IMR-90 (cell line): Measurements from ENCODE around the gene SH3RF3. TPM values are rescaled to one million over a fixed set of nuclear protein-coding genes. Genes with fewer than 3 reads are reported as not detected.

Source experiments
- ATAC-seq: fragments of 200-7000 bp; cut with Tn5 transposase; 2 replicates; pipeline ENCODE4 v1.9.1; 2020; ENCODE audit warnings: low read depth, mild to moderate bottlenecking, moderate library complexity
- BruUV-seq: library from RNA; stranded (reverse); fragments of 400-500 nt; replicated peaks from 2 replicates; lab custom pipeline; 2021; lab: Mats Ljungman, UMichigan
- CTCF ChIA-PET: fragments of 300-600 bp; formaldehyde crosslinking; extraction: SDS; loops from one replicate; lab custom pipeline; 2021; ENCODE audit warnings: antibody characterized with exemption; lab: Yijun Ruan, JAX
- POLR2A ChIA-PET: fragments of 300-600 bp; sonication (Branson Sonifier 250); formaldehyde crosslinking; loops from one replicate; lab custom pipeline; 2022; ENCODE audit warnings: antibody characterized with exemption; ENCODE audit not compliant: unreplicated experiment; lab: Charles Lee
- DNase-seq: peaks from one replicate; pipeline ENCODE4 v3.0.0; 2013
- H2AFZ ChIP-seq: replicated peaks from 2 replicates; pipeline ENCODE3; 2013; ENCODE audit warnings: low read length, mild to moderate bottlenecking; ENCODE audit not compliant: poor library complexity
- H2AK5ac ChIP-seq: 2 replicates; pipeline ENCODE4 v1.6.1; 2013; ENCODE audit warnings: low read depth, low read length, inconsistent platforms
- H2AK9ac ChIP-seq: replicated peaks from 2 replicates; pipeline ENCODE3; 2013; ENCODE audit warnings: mild to moderate bottlenecking, low read depth, low read length, moderate library complexity; ENCODE audit not compliant: poor library complexity
- H2BK120ac ChIP-seq: 2 replicates; pipeline ENCODE4 v1.6.1; 2013; ENCODE audit warnings: low read depth, low read length, inconsistent platforms
- H2BK15ac ChIP-seq: 3 replicates; pipeline ENCODE4 v1.6.1; 2013; ENCODE audit warnings: low read depth, low read length, inconsistent platforms
- H2BK20ac ChIP-seq: 2 replicates; pipeline ENCODE4 v1.6.1; 2013; ENCODE audit warnings: low read depth, mild to moderate bottlenecking, inconsistent platforms, low read length, moderate library complexity
- H2BK5ac ChIP-seq: 2 replicates; pipeline ENCODE4 v1.6.1; 2013; ENCODE audit warnings: mild to moderate bottlenecking, low read depth, low read length, inconsistent platforms; ENCODE audit not compliant: poor library complexity, severe bottlenecking
- H3K14ac ChIP-seq: replicated peaks from 2 replicates; pipeline ENCODE4 v1.6.1; 2013; ENCODE audit warnings: low read depth, low read length, inconsistent platforms
- H3K18ac ChIP-seq: 2 replicates; pipeline ENCODE4 v1.6.1; 2013; ENCODE audit warnings: low read depth, low read length, control low read depth
- H3K23ac ChIP-seq: 2 replicates; pipeline ENCODE4 v1.6.1; 2013; ENCODE audit warnings: low read depth, low read length, inconsistent platforms
- H3K27ac ChIP-seq: 2 replicates; pipeline ENCODE4 v1.5.1; 2013; ENCODE audit warnings: mild to moderate bottlenecking, control low read depth, low read length; ENCODE audit not compliant: insufficient read depth
- H3K27me3 ChIP-seq: 2 replicates; pipeline ENCODE4 v1.6.1; 2013; ENCODE audit warnings: low read length; ENCODE audit not compliant: control insufficient read depth, insufficient read depth
- H3K36me3 ChIP-seq: 2 replicates; pipeline ENCODE4 v1.6.1; 2013; ENCODE audit warnings: low read length, mixed read lengths; ENCODE audit not compliant: control insufficient read depth, insufficient read depth
- H3K4ac ChIP-seq: 2 replicates; pipeline ENCODE4 v1.6.1; 2013; ENCODE audit warnings: low read depth, low read length, inconsistent platforms
- H3K4me1 ChIP-seq: 2 replicates; pipeline ENCODE4 v1.6.1; 2013; ENCODE audit warnings: low read length, mixed read lengths; ENCODE audit not compliant: control insufficient read depth, insufficient read depth
- H3K4me2 ChIP-seq: 2 replicates; pipeline ENCODE4 v1.6.1; 2013; ENCODE audit warnings: low read depth, mild to moderate bottlenecking, control low read depth, low read length, moderate library complexity
- H3K4me3 ChIP-seq: 2 replicates; pipeline ENCODE4 v1.5.1; 2013; ENCODE audit warnings: low read depth, mild to moderate bottlenecking, control low read depth, low read length, moderate library complexity; ENCODE audit not compliant: insufficient read depth
- H3K56ac ChIP-seq: 2 replicates; pipeline ENCODE4 v1.6.1; 2013; ENCODE audit warnings: low read length, inconsistent platforms; ENCODE audit not compliant: insufficient read depth; ENCODE audit errors: extremely low read depth
- H3K79me1 ChIP-seq, 2 experiments: 2 replicates each; pipeline ENCODE4 v1.6.1; 2013; ENCODE audit warnings: low read length in 2 of 2, inconsistent platforms in 1 of 2, low read depth in 1 of 2
- H3K9ac ChIP-seq: 2 replicates; pipeline ENCODE4 v1.6.1; 2013; ENCODE audit warnings: low read depth, low read length, control low read depth
- H3K9me1 ChIP-seq: 2 replicates; pipeline ENCODE4 v1.6.1; 2013; ENCODE audit warnings: low read length, inconsistent platforms; ENCODE audit not compliant: insufficient read depth
- H3K9me3 ChIP-seq: 2 replicates; pipeline ENCODE4 v1.6.1; 2013; ENCODE audit warnings: low read length; ENCODE audit not compliant: control insufficient read depth, insufficient read depth
- H4K20me1 ChIP-seq: 2 replicates; pipeline ENCODE4 v1.6.1; 2013; ENCODE audit warnings: low read length, inconsistent platforms; ENCODE audit not compliant: insufficient read depth
- H4K5ac ChIP-seq: 2 replicates; pipeline ENCODE4 v1.6.1; 2013; ENCODE audit warnings: mild to moderate bottlenecking, low read depth, low read length, control low read depth
- H4K8ac ChIP-seq, 2 experiments: 2 replicates each; pipeline ENCODE4 v1.6.1; 2013; ENCODE audit warnings: low read depth in 2 of 2, low read length in 2 of 2, control low read depth in 1 of 2, inconsistent platforms in 1 of 2
- H4K91ac ChIP-seq: 2 replicates; pipeline ENCODE4 v1.6.1; 2013; ENCODE audit warnings: low read depth, low read length, inconsistent platforms; ENCODE audit not compliant: insufficient read depth
- BHLHE40 ChIP-seq: fragments of 150-350 bp; IDR thresholded peaks from 2 replicates; pipeline ENCODE4 v1.6.1; 2016; ENCODE audit warnings: mild to moderate bottlenecking, low read depth, low read length
- CEBPB ChIP-seq: IDR thresholded peaks from 2 replicates; pipeline ENCODE4 v1.6.1; 2012; ENCODE audit warnings: low read depth, low read length, improper control_type of control experiment
- CHD1 ChIP-seq: IDR thresholded peaks from 2 replicates; pipeline ENCODE4 v1.6.1; 2012; ENCODE audit warnings: low read depth, low read length, improper control_type of control experiment
- ELK1 ChIP-seq: fragments of 150-350 bp; IDR thresholded peaks from 2 replicates; pipeline ENCODE4 v1.6.1; 2016; ENCODE audit warnings: low read depth, mild to moderate bottlenecking, low read length, moderate library complexity, borderline replicate concordance
- MAFK ChIP-seq: IDR thresholded peaks from 2 replicates; pipeline ENCODE4 v1.6.1; 2012; ENCODE audit warnings: low read depth, low read length, improper control_type of control experiment
- MAZ ChIP-seq: IDR thresholded peaks from 2 replicates; pipeline ENCODE4 v1.6.1; 2012; ENCODE audit warnings: low read depth, mild to moderate bottlenecking, low read length, improper control_type of control experiment, moderate library complexity, borderline replicate concordance
- MXI1 ChIP-seq: IDR thresholded peaks from 2 replicates; pipeline ENCODE4 v1.6.1; 2012; ENCODE audit warnings: low read depth, mild to moderate bottlenecking, low read length, moderate library complexity, borderline replicate concordance
- NFE2L2 ChIP-seq: fragments of 150-350 bp; IDR thresholded peaks from 2 replicates; pipeline ENCODE4 v1.6.1; 2016; ENCODE audit warnings: low read depth, mild to moderate bottlenecking, low read length
- POLR2A ChIP-seq: IDR thresholded peaks from 2 replicates; pipeline ENCODE4 v1.6.1; 2012; ENCODE audit warnings: mild to moderate bottlenecking, low read depth, low read length
- RAD21 ChIP-seq: IDR thresholded peaks from 2 replicates; pipeline ENCODE4 v1.6.1; 2012; ENCODE audit warnings: low read length, improper control_type of control experiment
- RCOR1 ChIP-seq: IDR thresholded peaks from 2 replicates; pipeline ENCODE4 v1.6.1; 2012; ENCODE audit warnings: mild to moderate bottlenecking, low read length, improper control_type of control experiment; ENCODE audit not compliant: insufficient replicate concordance
- RFX5 ChIP-seq: IDR thresholded peaks from 2 replicates; pipeline ENCODE4 v1.8.0; 2012; ENCODE audit warnings: low read depth, mild to moderate bottlenecking, low read length, moderate library complexity
- SMC3 ChIP-seq: fragments of 150-350 bp; IDR thresholded peaks from 2 replicates; pipeline ENCODE4 v1.6.1; 2016; ENCODE audit warnings: low read depth, mild to moderate bottlenecking, antibody characterized with exemption, low read length, moderate library complexity
- USF2 ChIP-seq: fragments of 150-350 bp; IDR thresholded peaks from 2 replicates; pipeline ENCODE4 v1.6.1; 2017; ENCODE audit warnings: mild to moderate bottlenecking, antibody characterized with exemption, low read length, low read depth
- WGBS, 2 experiments: methylation state at CpG; one replicate each; pipeline versions ENCODE4 v1.1.5 to v1.1.7; 2013; ENCODE audit warnings: missing lambda C conversion rate in 2 of 2; ENCODE audit not compliant: insufficient read length in 1 of 2; ENCODE audit errors: extremely low coverage in 2 of 2; 5-methylcytosine and 5-hydroxymethylcytosine counted together
- dilution Hi-C: fragments of 300-500 bp; cut with HindIII; formaldehyde crosslinking; loops from one replicate; pipeline ENCODE4 v1.14.3; 2018; ENCODE audit warnings: low sequenced_read_pairs; ENCODE audit not compliant: unreplicated experiment
- in situ Hi-C: fragments of 300-500 bp; cut with MboI; formaldehyde crosslinking; loops from 3 replicates; pipeline ENCODE4 v1.14.3; 2019; ENCODE audit warnings: low sequenced_read_pairs, inconsistent platforms, mixed read lengths
- intact Hi-C: fragments of 100-400 bp; cut with micrococcal nuclease; formaldehyde crosslinking; loops from 2 replicates; pipeline ENCODE4 v1.10.0; 2022
- polyA plus RNA-seq, 3 experiments: library from polyadenylated mRNA; depleted of rRNA; stranded (reverse); fragments of >200 nt; gene quantifications; 2 replicates each; pipeline ENCODE4 v1.2.3, GENCODE V29; 2012; ENCODE audit warnings: low replicate concordance in 1 of 3
- total RNA-seq: library from RNA; depleted of rRNA; stranded (reverse); fragments of >200 nt; gene quantifications from 2 replicates; pipeline ENCODE4 v1.2.3, GENCODE V29; 2012

Gene SH3RF3
- total and polyA plus RNA-seq, 2 of the 4 experiments (the other 2 are of a cell fraction) = 3.4 to 5.3 TPM

DNA sequence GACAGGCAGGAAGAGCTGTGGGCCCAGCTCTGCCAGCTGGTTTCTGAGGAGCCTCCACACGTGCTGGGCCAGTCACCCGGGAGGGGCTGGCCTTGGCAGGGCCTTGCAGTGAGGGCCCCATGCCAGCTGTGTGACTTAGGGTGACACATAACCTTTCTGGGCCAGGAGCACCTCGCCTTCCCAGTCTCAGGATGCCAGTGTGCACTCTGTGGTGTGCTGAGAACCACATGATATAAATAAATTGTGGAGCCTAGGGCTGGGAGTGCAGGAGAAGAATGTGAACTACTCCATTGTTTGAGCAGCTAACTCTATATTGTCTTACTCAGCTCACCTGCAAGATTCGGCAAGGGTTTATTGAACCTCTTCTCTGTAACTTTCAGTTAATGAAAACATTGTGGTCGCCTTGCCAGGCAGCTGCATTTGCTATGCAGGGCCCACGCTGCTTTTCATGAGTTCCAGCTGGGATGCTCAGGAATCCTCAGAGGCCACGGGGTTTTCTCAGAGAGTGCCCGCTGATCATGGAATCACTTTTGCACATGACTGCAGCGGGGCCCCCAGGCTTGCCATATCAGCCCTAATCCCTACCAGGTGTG, 222.3 kb downstream of the SH3RF3 start:
- Histone ChIP-seq H3K4me3 (no peak overlapping the region), H4K20me1 (peaks cover 38% of the 10 kb centered on the region), H2AFZ (no peak overlapping the region), H3K4me1 (peaks cover 25% of the 10 kb centered on the region), H4K91ac (no peak overlapping the region), H2BK120ac (no peak overlapping the region), H3K9me1 (peaks cover 15% of the 10 kb centered on the region), H3K36me3 (peaks cover 4% of the 10 kb centered on the region; the same call in 1 of the 2 replicates), H2BK5ac (peak overlapping the region; percentile 32), H3K79me1 (peaks cover 27 to 95% of the 10 kb centered on the region in 2 experiments), H3K56ac (no peak overlapping the region), H2AK9ac (no peak overlapping the region), H3K27ac (no peak overlapping the region; the same call in 1 of the 2 replicates), H3K4ac (peak overlapping the region; percentile 59; the same call in 1 of the 2 replicates), H4K5ac (no peak overlapping the region), H3K9ac (no peak overlapping the region), H2BK15ac (peak overlapping the region; percentile 45; the same call in 1 of the 3 replicates), H4K8ac (peak overlapping the region in 1 of 2 experiments; percentile 31; a peak in 1 of 4 replicates), H2BK20ac (0 out of 2 replicates have a peak overlapping the region, but pooled peaks have one; percentile 42), H3K4me2 (no peak overlapping the region; the same call in 1 of the 2 replicates), H3K18ac (0 out of 2 replicates have a peak overlapping the region, but pooled peaks have one; percentile 26), H2AK5ac (peak overlapping the region; percentile 88; the same call in 1 of the 2 replicates), H3K23ac (0 out of 2 replicates have a peak overlapping the region, but pooled peaks have one; percentile 36), H3K27me3 (no peaks in the 10 kb centered on the region), H3K14ac (no peak overlapping the region), H3K9me3 (no peaks in the 10 kb centered on the region)
- ChIA-PET POLR2A (no interaction called here), CTCF (interaction anchor here (1.4 kb wide), 1 partner anchor 18 kb away, joined by 5 read pairs; no protein-coding TSS in a partner anchor)
- in situ Hi-C loops = no loop called here
- WGBS, 2 experiments = 24% methylated on average over 5 of the region's 9 CpGs; no CpG with 5 or more reads in 1 of the 2 experiments
- BruUV-seq = no TSS peak
- peak; percentile 87 for DNase-seq
- dilution Hi-C loops = no loop called here
- intact Hi-C loops = no loop called here
- ATAC-seq = peak; percentile 85
- peak; percentile 65 for TF ChIP-seq RCOR1
- no peak for TF ChIP-seq POLR2A
- no peak for TF ChIP-seq NFE2L2
- TF ChIP-seq USF2 = peak; percentile 73
- TF ChIP-seq RAD21 = no peak; the same call in 1 of the 2 replicates
- peak; percentile 97 for TF ChIP-seq BHLHE40
- TF ChIP-seq MAFK = no peak
- no peak for TF ChIP-seq CEBPB
- TF ChIP-seq MXI1 = no peak; the same call in 1 of the 2 replicates
- no peak for TF ChIP-seq CHD1
- TF ChIP-seq ELK1 = no peak
- TF ChIP-seq MAZ = no peak
- no peak for TF ChIP-seq SMC3
- no peak for TF ChIP-seq RFX5
